ENCODE results near the gene CMKLR1.

CMKLR1 gene

GRCh38 chr12:108297895-108298760, 41.0 kb downstream of the CMKLR1 start:
- DNase-seq, result no peak

DNA sequence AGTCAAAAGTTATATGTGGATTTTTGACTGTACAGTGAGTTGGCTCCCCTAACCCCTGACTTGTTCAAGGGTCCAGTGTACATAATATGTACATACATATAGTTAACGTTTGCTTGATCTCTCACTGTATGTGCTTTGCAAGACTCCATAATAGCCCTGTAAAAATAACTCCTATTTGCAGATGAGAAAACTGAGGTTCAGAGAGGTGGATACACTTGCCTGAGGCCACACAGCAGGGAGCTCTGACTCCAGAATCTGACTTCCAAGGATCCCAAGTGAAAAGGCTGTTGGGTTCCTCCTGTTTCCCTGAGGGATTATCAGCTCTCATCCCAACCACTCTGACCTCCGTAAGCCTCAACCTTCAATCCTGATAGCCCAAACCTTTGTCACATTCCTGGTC, 41.7 kb downstream of the CMKLR1 start:
- no peak for DNase-seq

- no peak for DNase-seq
Measured at GRCh38 chr12:108296945-108297344, 42.2 kb downstream of the CMKLR1 start.

DNA sequence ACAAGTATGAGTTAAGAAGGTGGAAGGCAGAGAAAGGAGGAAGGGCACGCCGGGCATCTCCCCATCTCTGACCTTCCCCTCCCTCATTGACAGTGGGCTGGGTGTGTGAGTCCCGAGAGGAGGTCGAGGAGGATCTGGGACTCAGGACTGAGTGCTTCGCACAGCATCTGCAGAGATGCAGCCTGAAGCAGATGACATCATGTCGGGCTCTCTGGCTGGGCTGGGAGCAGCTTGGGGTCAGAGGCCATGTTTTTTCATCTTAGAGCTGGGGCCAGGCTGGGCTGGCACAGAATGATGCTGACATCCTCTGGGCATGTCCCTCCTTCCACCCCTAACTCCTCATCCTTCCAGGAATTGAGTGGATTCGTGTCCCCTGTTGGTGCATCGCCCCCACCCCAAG, 43.5 kb downstream of the CMKLR1 start:
- DNase-seq, result no peak

DNA sequence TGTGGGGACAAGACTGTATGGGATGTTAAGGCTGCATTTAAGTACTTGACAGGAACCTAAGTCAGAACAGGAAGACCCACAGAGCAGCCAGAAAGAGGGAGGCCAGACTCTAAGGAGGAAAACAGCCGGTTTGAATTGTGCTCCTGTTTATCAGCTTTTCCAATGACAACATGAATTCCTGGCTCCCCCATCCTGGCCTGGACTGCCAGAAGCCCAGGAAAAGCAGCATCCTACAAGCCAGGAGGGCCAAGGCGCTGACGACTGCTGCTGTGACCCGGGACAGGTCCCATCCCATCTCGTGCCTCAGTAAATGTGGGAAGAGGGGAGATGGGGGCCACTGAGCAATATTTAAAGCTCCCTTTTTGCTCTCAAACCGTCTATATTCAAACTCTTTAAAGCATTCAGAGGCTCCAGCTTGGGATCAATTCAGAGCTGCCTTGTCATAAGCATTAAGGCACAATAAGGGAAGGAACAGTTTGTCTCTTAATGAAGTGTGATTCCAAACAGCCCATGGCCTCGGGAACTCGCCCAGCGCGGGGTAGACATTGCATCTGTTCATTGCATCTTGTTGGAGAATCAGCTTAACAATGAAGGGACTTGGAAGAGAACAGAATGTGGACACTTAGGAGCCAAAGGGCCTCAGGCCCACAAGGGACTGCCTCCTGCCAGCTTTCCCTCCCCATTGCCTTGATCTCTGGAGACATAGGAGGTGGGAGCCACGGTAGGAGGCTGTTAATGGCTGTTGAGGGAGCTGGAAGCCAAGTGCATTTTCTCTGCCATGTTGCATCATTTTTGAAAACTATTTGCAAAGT, 49.6 kb downstream of the CMKLR1 start:
- DNase-seq, result no peak

GRCh38 chr12:108287227-108287626, 51.9 kb downstream of the CMKLR1 start:
- DNase-seq, result no peak

GRCh38 chr12:108285016-108285415, 54.1 kb downstream of the CMKLR1 start:
- DNase-seq, result no peak

- no peak for DNase-seq
Measured at GRCh38 chr12:108284163-108284562, 54.9 kb downstream of the CMKLR1 start.

DNA sequence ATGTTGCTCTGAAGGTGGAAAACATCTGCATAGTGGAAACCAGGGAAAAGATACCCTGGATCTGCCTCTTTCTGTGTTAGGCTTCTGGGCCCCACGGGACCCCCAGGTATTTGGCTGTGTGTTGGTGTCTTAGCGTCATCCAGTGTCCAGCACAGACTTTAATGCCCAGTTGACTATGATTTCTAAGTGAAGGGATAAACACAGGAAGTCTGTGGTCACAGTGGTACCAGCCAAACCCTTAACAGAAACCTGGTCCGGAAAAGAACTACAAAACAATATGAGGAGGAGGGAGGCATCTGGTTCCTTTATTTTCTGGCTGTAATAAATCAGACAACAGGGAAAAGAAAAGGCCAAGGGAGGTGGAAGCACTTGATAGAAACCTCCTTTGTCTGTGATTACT, 56.4 kb downstream of the CMKLR1 start:
- no peak for DNase-seq

DNA sequence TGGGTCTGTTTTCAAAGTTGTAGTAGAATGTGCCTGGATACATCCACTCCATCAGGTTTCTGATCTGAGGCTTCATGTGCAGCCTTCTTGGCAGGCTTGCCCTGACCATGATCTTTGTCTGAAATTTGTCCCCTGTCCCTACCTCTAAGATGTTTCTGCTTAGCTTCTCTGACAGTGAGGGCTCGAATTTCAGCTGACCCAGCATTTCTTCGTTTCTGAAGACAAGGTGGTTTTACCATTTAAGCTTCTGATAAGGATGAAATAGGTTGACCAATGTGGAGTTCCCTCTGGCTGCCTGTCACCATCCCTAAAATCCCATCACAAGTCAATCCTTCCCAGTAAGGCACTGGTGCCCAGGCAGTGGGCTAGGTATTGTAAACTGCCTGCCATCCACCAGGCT, 57.0 kb downstream of the CMKLR1 start:
- DNase-seq, result no peak

DNA sequence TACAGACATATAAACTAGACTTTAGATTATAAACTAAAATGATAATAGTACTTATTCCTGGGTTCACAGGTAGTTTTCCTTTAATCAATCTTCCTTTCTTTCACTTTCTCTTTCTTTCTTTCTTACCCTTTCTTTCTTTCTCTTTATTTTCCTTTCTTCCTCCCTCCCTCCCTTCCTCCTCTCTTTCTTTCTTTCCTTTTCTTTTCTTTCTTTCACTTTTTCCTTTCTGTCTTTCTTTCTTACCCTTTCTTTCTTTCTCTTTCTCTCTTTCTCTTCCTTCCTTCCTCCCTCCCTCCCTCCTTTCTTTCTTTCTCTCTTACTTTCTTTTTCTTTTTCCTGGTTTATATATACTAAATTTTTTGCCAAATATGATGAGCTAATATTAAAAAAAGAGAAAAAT, 61.5 kb downstream of the CMKLR1 start:
- DNase-seq, result no peak

DNA sequence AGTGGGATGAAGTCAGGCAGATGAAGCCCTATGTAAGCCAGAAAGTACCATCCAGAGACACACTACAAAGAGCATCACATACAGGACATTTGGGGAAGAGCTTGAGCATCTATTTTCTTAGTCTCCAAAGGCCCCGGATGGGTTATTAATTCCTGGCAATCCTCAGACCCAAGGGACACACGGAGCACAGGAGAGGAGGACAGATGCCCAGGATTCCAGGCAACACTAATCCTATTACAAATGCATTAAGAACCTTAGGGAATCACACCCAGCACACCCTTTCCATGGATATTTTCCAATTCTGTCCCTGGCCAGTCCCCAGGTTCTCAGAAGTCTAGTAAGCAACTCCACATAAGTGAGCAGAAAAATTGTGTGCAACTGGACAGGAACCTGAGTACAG, 65.9 kb downstream of the CMKLR1 start:
- no peak for DNase-seq

GRCh38 chr12:108271951-108272872, 66.9 kb downstream of the CMKLR1 start:
- DNase-seq, result no peak

DNA sequence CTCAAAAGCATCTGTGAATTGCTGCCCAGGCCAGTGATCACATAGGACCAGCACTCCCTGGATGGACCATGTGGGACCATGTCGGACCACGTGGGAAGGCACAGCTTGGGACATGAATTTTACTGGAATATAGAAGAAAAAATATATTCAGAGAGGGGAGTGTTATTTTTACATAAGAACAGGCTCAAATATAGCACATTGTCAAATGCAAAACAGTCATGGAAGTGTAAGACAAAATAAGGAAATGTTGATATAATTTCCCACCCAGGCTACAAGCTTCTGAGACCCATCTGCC, 68.3 kb downstream of the CMKLR1 start:
- DNase-seq, result no peak

GRCh38 chr12:108270035-108270848, 68.9 kb downstream of the CMKLR1 start:
- DNase-seq, result no peak

DNA sequence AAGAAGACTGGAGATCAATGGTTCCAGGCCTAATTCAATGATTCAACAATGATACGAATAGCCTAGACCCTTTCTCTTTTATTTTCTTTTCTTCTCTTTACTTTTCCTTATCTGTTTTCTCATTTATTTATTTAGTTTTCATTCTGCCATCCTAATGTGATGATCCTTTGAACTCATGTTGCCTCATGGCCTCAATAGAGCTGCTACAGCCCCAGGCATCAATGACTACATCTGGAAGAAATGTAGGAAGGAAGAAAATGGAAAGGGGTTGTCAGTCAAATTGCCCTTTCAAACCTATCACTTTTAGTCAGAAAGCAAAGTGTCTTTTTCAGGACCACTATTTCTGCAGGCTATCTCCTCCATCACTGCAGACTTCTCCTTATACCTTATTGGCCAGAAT, 69.9 kb downstream of the CMKLR1 start:
- DNase-seq, result no peak

GRCh38 chr12:108268397-108268796, 70.7 kb downstream of the CMKLR1 start:
- no peak for DNase-seq

DNA sequence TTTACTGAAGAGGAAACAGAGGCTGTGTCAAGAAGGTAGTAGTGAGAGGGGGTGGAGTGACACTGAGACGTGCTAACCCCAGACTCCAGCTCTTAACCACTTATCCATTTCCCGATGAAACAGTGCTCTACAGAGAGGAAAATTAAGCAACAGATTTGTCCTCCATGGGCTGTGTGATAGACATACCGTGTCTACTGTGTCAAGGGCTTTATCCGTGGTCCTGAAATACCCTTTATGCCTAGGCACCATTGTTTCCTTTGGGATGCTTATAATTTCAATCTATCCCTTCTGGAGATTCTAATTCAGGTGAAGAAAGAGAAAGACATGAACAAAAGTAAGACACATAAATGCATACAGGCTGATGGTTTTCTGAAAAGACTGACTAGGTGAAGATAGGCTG, 71.7 kb downstream of the CMKLR1 start:
- DNase-seq, result no peak

DNA sequence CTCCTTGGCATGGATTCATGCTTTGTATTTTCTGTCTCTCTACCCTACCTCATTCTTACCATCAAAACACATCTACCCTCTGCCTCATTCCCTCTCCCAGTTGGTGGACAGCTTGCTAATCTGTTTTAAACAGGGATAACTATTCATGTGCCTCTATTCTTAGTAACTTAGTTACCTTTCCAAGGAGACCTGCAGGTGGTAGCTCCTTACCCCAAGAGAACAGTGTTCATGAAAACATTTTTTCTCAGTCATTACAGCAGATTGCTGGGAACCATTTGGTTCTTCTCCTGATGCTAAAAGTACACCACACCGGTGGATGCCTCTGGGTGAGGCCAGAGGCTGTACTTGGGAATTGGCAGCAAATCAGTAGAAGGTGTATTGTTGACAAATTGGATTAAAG, 73.0 kb downstream of the CMKLR1 start:
- DNase-seq, result no peak

DNA sequence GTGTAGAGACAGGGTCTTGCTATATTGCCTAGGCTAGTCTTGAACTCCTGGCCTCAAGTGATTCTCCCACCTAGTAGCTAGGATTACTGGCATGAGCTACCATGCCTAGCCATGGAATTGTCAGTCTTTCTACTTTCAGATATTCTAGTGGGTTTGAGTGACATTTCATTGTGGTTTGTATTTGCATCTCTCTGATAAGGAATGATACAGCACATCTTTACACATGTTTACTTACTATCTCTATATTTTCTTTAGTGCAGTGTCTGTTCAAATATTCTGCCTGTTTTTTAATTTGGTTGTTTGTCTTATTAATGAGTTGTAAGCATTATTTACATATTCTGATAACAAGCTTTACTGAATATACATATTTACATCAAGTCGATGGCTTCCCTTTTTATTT, 73.6 kb downstream of the CMKLR1 start:
- DNase-seq, result no peak

DNA sequence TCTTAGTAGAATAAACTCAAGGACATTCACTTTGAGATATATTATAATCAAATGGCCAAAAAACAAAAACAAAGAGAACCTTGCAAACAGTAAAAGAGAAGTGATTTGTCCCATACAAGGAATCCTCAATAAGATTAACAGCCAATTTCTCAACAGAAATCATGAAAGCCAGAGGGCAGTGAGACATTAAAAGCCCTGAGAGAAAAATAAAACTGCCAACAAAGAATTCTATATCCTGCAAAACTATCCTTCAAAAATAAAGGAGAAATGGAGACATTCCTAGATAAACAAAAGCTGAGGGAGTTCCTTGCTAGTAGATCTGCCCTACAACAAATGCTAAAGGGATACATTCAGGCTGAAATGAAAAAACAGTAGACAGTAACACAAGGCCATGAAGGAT, 78.1 kb downstream of the CMKLR1 start:
- no peak for DNase-seq

DNA sequence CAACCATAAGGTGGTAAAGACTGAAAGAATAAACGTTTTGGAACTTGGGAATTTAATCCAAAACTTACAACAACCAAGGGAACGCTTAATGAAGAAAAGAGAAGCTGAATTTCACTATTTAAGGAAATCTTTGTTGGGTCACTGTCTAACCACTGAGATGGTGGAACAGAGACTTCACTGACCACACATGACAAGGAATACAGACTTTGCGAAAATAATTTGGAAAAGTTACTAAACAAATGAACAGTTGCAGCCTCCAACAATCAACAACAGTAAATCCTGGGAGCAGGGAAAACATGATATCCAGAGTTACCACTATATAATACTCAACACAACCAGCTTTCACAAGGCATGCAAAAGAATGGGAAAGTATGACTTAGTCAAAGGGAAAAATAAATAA, 79.1 kb downstream of the CMKLR1 start:
- no peak for DNase-seq
